Endometrial microvascular endothelial cells (primary cell): ENCODE measurements around the gene PPP2R2C. TPM values are rescaled to one million over a fixed set of nuclear protein-coding genes. Genes with fewer than 3 reads are reported as not detected.

Source experiments
- in situ Hi-C: cut with HindIII; loops from 2 replicates; pipeline ENCODE4 v1.10.0; 2017; ENCODE audit warnings: low sequenced_read_pairs, low pct_unique_long_range_greater_than_20kb; ENCODE audit errors: inconsistent ontology term
- total RNA-seq: library from RNA; depleted of rRNA; stranded (reverse); fragments of >200 nt; gene quantifications from one replicate; pipeline ENCODE4 v1.2.3, GENCODE V29; 2015; ENCODE audit errors: inconsistent ontology term

Gene PPP2R2C
- total RNA-seq, 1 donor from 2014 or later: not detected

DNA sequence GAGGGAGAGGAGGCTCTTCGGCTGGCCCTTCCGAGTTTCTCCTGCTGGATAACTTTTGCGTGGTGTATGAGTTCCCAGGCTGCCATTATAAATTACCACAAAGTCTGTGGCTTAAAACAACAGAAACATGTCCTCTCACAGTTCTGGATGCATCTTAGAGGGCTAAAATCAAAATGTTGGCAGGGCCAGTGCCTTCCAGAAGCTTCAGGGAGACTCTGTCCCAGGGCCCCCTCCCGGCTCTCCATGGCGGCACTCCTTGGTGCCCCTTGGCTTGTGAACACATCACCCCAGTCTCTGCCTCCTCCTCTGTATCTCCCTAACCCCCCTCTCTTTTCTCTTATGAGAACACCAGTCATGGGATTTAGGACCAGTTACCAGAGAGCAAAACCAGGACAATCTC, 23.3 kb upstream of the PPP2R2C start:
- in situ Hi-C loops: no loop called here

DNA sequence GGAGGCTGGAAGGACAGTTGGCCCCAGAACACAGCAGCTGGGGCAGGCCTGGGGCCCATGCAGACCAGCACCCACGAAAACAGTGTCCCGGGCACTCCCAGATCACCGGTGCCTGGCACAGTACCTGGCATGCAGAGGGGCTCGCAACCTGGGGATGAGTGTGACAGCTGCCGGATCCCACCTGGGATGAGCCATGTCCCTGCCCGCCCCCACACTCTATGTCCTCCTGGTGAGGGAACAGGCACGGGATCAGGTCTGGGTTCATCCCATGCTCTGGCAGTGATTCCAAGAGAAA, 22.8 kb upstream of the PPP2R2C start:
- in situ Hi-C loops: no loop called here

DNA sequence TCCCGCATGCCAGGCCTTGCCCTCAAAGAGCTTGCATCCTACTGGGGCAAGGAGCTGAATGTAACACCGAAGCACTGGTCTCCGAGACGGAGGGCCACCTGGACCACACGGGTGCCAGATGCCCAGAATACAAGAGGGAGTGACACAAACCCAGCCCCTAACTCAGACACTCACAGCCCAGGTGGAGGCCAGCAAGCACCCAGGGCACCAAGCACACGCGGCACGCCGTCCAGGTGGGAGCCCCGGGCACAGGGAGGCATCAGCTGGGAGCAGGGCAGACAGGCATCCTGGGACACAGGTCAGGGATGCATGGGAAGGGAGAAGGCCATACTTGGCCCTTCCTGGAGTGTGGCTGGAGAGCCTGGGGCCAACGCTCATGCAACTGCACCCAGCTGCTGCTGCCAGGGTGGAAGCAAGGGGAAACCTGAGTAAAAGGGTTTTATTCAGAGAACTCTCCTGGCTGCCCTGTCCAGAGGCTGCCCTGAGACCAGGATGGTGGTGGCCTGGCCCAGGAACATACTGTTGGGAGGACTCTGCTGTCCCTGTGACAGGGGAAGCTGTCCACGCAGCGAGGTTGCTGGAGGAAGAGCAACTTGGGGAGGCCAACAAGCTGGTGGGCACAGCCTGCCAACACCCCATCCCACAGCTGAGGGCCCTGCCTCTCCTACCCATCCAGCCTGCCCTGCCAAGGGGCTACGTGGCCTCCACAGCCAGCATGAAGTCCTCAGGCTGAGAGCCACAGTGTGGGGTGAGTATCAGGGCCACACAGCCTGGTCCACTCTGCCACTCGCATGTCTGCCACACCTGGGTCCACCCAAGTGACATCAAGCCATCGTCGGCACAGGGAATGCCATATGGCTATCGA, 22.2 kb upstream of the PPP2R2C start:
- in situ Hi-C loops: no loop called here

DNA sequence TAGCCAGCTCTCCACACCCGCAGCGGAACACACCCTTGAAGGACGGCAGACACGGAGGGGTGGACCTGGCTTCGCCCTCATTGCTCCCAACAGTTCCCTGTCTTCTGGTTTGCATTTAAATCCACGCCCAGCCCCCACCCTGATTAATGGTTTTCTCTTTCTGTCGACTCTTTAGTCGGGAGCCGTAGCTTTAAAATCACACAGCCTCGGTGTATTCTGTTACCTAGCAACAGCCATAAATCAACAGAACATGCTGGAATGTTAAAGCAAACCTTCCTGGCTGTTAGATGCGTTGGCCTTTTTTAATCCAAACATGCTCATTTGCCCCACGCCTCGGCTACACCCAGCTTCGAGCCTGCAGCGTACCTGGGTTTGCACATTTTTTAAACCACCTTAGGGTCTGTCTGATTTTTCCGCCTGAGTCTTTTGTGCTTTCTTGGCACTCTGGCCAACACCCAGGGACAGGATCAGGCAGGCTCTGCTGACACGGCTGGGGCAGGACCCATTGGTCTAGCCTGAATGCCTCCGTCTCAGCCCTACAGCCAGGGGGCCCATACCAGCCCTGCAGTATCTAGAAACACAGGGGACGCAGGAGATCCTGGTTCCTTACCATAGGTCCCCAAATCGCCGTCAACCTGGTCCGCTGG, 21.4 kb upstream of the PPP2R2C start:
- in situ Hi-C loops: no loop called here

DNA sequence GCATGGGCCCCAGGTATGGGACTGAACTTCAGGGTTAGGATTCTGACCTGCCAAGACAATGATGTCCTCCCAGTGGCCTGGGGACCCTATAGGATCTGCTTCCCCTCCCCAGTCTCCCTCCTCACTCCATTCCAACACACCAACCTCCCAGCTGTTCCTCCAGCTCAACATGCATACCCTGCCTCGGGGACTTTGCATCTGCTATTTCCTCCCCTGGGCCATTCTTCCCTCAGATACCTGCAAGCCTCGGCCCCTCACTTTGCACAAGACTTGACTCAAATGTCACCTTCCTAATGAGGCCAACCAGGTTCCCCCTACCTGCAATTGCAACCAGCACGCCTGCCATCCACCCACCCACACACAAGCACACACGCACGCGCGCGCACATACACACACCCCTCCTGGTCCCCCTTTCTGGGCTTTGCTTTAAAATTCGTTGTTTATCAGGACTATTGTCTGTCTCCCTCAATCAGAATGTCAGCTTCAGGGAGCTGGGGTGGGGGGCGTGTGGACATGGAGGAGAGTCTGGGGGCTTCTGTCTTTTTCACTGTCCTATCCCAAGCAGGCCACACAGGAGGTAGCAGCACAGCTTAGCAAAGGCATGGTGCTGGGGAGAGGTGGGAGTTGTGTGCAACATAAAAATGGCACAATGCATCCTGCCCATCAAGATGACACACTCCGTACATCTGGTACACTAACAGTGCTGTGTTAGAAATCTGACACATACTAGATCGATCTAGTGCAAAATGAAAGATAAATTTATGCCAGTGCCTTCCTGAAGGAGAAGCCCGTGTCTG, 20.6 kb upstream of the PPP2R2C start:
- in situ Hi-C loops: no loop called here

DNA sequence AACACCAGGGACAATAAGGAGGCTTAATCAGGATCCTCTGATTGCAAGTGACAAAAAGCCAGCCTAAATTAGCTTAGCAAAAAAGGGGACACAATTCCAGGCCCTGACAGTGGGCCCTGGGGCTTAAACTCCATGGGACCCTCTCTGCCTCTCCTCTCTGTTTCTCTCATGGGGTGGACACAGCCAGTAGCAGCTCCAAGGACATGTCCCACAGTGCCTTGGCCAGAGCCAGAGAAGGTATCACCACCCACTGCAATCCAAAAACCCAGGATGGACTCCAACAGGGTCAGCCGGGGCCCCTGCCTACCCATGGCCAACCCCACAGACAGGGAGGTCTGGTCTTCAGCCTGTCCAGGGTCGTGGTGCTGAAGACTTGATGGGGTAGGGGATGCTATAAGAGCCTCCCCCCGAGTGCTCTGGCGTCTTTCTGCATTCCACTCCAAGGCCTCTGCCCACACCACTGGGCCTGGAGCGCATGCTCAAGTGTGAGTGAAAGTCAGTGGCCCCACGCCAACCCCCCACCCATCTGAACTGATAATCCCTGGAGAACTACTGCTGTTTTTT, 19.7 kb upstream of the PPP2R2C start:
- in situ Hi-C loops: no loop called here

DNA sequence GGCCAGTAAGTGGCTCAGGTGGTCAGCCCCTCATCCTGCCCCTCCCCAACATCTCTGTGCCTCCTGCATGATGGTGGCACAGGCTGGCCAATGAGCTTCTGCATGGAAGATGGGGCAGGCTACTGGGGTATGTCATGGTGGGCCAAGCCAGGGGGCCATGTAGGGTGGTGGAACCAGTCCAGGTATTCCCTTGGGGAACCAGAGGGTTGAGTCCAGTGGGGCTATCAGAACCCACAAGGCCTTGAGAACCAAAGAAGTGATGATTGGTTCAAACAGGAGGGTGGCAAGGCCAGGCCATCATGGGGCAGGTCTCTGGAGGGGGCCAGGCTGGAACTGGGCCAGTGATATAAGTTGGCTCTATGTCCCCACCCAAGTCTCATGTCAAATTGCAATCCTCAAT, 18.8 kb upstream of the PPP2R2C start:
- in situ Hi-C loops: no loop called here

DNA sequence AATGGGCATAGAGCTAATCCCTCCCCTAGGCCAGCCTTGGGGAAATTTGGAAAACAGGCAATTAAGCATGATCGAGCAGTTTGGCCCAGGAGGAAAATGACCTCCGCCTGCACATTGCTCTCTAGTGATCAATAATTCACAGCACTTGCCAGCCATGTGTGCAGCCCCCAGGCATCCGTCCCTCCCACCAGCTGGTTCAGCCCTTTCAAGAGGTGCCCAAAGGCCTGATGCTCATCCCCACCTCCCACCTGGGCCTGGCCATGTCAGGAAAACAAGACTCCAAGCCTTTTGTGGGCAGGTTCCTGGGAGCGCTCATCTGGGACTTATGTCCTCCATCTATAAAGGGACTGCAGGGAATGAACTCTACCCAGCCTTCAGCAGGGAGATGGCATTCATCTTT, 17.5 kb upstream of the PPP2R2C start:
- in situ Hi-C loops: no loop called here

DNA sequence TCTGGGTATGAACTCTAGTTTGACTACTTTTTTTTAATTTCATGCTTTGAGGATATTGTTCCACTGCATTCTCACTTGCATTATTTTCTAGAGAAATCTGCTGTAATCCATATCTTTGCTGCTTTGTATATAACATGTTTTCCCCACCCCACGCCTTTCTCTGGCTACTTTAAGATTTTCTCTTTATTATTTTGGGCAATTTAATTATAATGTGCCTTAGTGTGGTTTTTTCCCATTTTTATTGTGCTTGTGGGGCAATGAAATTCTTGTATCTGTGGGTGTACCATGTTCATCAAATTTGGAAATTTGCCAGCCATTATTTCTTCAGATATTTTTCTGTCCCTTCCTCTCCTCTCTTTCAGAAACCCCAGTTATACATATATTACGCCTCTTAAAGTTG, 15.1 kb upstream of the PPP2R2C start:
- in situ Hi-C loops: no loop called here

DNA sequence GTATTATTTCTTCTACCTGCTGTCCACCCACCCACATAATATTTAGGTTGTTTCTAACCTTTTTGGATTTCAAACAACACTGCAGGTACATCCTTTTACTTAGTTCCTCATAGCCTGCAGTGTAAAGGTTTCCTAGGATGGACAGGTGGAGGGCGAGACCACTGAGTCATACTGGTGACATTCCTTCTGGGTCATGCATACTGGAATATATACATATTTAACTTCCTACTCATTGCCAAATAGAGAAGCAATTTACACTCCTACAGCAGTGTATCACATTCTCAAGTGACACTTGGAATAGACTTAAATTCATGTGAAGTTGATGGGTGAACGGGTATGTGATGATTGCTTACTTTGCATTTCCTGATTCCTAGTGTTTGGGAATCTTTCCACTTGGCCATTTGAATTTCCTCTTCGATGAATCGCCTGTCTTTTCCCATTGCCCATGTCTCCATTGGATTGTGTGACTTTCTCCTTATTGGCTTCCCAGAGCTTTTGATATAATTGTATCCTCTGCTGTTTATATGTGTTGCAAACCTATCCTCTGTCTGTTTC, 8.2 kb upstream of the PPP2R2C start:
- in situ Hi-C loops: no loop called here

DNA sequence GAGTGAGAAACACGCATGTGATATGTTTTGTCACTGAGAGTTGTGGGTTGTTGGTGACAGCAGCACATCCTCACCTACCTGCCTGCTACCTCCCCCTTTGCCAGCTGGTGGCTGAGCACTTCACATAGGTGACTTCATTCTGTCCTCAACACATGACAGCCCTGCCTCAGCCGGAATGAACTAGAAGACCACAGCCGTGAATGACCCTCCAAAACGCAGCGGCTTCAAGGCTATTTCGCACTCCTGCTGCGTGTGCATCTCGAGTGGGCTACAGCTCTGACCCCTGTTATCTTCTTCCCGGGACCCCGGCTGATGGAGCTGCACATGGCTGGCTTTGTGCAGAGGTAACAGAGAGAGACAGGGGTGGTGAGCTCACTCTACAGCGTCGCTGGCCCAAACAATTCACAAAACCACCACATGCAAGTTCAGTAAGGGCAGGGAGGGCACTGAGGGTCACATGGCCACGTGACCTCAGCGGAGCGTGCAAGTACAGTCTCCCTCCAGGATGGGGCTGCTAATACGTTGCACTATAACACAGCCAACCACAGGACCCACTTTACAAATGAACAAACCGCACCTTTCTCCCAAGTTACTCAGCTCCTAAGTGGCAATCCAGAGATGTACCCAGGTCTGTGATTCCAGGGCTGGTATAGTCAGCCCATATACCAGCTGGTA, 6.3 kb upstream of the PPP2R2C start:
- in situ Hi-C loops: no loop called here

DNA sequence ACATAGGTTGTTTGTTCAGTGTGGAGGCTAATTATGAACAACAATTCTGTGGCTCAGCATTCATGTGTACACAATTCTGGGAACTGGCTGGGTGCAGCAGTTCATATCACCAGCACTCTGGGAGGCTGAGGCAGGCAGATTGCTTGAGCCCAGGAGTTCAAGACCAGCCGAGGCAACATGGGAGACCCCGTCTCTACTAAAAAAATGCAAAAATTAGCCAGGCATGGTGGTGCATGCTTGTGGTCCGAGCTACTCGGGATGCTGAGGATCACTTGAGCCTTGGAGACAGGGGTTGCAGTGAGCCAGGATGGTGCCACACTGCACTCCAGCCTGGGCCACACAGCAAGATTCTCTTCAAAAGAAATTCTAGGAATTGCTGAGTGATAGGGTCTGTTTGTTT, 4.5 kb upstream of the PPP2R2C start:
- in situ Hi-C loops: no loop called here

DNA sequence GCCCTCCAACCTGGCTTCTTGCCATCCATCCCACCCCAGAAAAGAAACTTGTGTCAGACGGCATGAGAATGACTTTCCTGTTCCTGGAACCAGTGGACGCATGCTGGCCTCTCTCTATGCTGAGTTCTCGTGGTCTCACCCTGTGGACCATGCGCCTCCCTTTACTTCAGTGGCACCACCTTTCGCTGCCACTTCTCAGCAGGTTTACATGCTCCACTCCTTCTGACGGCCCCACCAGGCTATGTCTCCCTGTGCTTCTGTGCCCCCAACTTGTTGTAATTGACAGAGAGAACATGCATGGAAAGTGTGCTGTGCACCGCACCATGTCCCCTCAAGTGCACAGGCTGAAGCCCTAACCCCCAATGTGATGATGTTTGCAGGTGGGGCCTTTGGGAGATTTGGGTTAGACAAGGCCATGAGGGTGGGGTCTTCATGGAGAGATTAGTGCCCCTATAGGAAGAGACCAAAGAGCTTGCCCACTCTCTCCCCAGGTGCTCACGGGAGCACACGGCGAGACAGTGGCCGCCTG, 3.1 kb upstream of the PPP2R2C start:
- in situ Hi-C loops: no loop called here

DNA sequence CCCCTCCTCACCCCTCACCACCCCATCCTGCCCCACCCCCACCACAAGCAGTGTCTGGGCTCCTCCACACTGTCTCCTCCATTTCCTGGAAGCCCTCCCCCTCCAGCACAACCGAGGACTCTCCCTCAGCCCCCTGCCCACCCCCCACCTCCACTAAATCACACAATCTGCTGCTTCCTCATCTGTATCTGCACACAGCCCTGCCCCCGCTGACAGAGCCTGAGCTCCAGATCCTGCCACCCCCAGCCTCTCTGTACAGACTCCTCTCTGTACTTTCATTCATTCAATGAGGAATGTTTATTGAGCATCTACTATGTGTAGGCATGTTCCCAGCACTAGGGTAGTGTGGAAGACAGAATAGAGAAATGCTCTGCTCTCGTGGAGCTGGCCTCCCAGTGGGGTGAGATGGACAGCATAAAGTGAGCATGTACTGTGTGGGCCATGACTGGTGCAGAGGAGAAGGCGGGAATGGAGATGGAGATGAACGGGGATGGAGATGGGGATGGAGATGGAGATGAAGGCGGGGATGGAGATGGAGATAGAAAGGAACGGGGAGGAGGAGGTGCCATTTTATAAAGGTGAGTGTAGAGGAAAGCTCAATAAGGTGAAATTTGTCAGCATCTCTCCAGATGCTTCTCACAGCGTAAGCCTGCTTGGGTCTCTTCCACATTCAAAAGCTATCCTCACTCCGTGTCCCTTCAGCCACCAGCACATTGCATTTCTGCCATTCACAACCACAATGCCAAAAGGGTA, 2.5 kb upstream of the PPP2R2C start:
- in situ Hi-C loops: no loop called here

DNA sequence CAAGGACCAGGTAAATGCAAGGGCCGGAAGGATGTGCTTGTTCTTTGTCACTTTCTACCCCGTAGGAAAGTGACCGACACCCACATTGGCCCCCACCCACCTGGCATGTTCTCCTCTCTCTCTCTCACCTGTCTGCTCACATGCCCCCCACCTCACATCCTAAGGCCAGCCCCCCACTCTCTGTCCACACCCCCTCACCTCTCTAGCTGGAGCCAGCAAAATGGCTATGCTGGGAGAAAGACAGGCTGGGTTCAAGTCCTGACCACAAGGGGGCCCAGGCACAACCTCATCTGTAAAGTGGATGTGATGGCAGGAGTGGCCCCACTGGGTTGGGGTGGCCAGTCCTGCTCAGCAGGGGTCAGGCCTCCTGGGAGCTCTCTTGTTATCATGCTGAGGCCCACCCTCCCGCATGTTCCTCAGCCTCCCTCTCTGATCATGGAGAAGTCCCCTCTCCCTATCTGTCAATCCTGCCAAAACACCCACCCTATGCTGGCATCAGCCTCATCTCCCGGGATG, 1.7 kb upstream of the PPP2R2C start:
- in situ Hi-C loops: no loop called here

DNA sequence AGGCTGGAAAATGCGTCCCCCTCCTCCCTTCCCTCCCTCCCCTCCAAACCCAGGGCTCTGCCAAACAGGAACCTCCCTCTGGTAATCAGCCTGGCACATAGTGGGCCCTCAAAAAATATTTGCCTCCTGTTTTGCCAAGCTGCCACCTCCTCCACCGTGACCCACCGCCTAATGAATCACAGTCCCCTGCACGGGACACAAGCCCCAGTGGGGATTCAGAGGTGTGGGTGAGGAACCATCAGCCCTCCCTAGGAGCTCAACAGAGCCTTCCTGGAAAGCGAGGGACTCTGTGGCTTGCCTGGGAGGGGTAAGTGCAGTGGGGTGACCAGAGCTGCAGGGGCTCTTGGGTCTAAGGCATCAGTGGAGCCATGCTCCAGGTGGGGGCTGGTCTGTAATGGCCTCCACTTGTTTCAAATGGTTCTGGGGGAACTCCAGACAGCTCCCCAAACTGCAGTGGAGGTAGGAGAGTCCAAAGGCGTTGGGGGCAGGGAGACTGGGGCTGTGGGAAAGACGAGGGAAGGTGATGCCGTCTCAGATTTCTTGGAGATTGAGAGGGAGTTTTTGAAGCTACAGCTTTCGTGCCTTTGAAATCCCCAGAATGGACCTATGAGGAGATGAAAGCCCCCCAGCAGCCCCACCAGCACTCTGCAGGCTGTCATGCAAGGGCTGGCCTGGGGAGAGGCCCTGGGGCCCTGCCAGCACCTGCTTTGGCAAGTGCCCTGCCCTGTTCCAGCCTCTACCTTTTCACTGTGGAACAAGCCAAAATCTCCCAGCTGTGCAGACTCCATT, 1.0 kb upstream of the PPP2R2C start:
- in situ Hi-C loops: no loop called here

DNA sequence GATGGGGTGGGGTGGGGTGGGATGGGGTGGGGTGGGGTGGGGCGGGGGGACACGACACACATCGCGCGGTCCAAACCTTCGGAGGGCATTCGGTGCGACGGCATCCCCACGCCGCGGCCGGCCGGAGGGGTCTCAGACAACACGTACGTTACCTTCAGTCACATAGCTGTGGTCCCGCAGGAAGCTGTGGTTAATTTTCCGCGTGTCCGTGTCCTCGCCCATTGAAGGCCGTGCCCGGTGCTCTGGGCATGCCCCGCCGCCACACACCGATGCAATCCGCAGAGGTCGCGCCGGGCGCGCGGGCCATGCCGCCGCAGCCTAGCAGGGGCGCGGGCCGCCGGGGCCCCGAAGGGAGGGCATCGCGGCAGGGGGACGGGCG, 417 bp downstream of the PPP2R2C start:
- in situ Hi-C loops: no loop called here
